ENCODE measurements around the gene ACTR5.

Gene ACTR5

DNA sequence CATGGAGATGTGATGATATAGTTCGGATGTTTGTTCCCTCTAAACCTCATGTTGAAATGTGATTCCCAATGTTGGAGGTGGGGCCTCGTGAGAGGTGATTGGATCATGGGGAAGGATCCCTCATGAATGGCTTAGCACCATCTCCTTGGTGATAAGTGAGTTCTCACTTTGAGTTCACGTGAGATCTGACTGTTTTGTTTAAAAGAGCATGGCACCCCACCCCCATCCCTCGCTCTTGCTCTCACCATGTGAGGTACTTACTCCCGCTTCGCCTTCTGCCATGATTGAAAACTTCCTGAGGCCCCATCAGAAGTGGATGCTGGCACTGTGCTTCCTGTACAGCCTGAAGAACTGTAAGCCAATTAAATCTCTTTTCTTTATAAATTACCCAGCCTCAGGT is 13.1 kb upstream of the ACTR5 start:
- Histone ChIP-seq H3K9me3 (no peaks in the 10 kb centered on the region), H3K27me3 (ENCODE audit: low read depth) (peaks cover 31% of the 10 kb centered on the region), H3K36me3 (replicated peaks) (no peaks in the 10 kb centered on the region), H3K4me1 (peaks cover 3% of the 10 kb centered on the region; the same call in 1 of the 2 replicates), H3K4me3 (no peak overlapping the region)
- DNase-seq (ENCODE audit: low spot score in 2 of 2): no peak
- in situ Hi-C loops (cut with MboI; ENCODE audit: low sequenced_read_pairs): no loop called here

DNA sequence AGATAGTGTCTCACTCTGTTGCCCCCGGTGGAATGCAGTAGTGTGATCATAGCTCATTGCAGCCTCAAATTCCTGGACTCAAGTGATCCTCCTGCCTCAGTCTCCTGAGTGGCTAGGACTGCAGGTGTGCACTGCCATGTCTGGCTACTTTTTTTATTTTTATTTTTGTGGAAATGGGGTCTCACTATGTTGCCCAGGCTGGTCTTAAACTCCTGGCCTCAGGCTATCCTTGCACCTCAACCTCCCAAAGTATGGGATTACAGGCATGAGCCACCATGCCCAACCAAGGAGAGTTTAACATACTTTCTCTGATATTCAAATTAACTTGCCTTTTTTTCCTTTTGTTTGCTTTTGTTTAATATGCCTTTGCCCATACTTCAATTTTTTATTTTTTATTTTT is 10.4 kb upstream of the ACTR5 start:
- peaks cover 39% of the 10 kb centered on the region for H3K27me3 ChIP-seq (ENCODE audit: low read depth)
- in situ Hi-C loops (cut with MboI; ENCODE audit: low sequenced_read_pairs): no loop called here
- no peaks in the 10 kb centered on the region for H3K9me3 ChIP-seq
- H3K4me1 ChIP-seq: no peaks in the 10 kb centered on the region
- H3K4me3 ChIP-seq: no peak overlapping the region
- H3K36me3 ChIP-seq (replicated peaks): no peaks in the 10 kb centered on the region
- DNase-seq (ENCODE audit: low spot score in 2 of 2): no peak

DNA sequence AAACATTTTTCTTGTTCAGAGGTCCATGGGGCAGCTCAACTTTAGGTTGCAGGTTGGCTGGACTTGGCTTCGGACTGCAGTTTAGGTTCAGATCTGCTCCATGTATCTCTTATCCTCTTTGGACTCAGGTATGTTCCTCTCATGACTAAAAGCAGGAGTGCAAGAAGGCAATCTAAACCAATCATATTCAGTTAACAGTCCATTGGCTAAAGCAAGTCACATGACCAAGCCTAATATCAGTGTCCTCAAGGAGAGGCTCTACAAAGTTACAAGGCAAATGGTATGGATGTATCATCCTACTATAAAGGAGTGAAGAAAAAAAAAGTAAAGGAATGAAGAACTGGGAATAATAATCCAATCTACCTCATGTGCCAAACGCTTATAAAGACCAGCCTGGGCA is 2.5 kb upstream of the ACTR5 start:
- Histone ChIP-seq H3K9me3 (peaks cover 3% of the 10 kb centered on the region; the same call in 1 of the 2 replicates), H3K4me1 (peaks cover 3% of the 10 kb centered on the region; the same call in 1 of the 2 replicates), H3K27me3 (ENCODE audit: low read depth) (peaks cover 10% of the 10 kb centered on the region), H3K36me3 (replicated peaks) (no peaks in the 10 kb centered on the region), H3K4me3 (no peak overlapping the region)
- in situ Hi-C loops (cut with MboI; ENCODE audit: low sequenced_read_pairs): no loop called here
- DNase-seq (ENCODE audit: low spot score in 2 of 2): no peak

DNA sequence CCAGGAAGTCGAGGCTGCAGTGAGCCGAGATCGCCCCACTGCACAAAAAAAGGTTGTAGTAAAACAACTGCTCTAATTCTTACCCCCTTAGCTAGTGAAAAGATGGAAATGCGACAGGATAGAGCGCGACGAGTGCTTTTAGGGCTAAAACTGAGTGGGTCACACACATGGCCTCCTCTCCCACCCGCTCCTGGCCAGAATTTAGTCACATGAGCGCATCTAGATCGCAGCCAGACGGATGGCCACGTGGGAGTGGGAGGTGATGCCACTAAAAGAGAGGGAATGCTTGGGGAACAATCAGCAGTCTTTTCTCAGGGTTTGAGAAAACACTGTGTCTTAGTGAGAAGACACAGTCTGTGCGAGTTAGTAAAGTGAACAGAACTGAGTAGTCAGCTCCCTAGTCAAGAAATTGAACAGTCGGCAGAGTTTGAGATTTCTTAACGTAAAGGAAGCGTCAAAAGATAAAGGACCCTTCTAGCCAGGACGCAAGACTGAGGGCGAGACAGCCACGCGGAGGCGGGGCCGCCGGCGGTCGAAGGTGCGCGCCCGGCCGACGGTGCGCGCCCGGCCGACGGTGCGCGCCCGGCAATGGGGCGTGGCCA is 664 bp upstream of the ACTR5 start:
- H3K27me3 ChIP-seq (ENCODE audit: low read depth): no peaks in the 10 kb centered on the region; the same call in 1 of the 2 replicates
- peaks cover 3% of the 10 kb centered on the region; the same call in 1 of the 2 replicates for H3K9me3 ChIP-seq
- in situ Hi-C loops (cut with MboI; ENCODE audit: low sequenced_read_pairs): no loop called here
- no peak for DNase-seq (ENCODE audit: low spot score in 2 of 2)
- H3K4me1 ChIP-seq: peaks cover 3% of the 10 kb centered on the region; the same call in 1 of the 2 replicates
- peak overlapping the region; percentile 64 for H3K4me3 ChIP-seq
- peaks cover 6% of the 10 kb centered on the region for H3K36me3 ChIP-seq (replicated peaks)

DNA sequence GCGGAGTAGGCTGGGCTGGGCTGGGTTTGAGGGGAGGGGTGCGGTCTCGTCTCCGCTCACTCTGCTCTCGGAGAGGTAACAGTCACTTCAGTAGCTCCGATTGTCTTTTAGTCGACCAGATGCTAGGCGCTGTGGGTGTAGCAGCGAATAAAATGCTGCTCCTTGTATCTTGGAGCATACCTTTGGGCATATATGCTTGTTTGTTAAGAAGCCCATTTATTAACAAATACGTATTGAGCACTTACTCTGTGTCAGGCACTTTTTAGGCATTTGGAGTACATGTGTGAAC is 545 bp downstream of the ACTR5 start:
- Histone ChIP-seq H3K36me3 (replicated peaks) (peaks cover 9% of the 10 kb centered on the region), H3K9me3 (peaks cover 3% of the 10 kb centered on the region; the same call in 1 of the 2 replicates), H3K27me3 (ENCODE audit: low read depth) (no peaks in the 10 kb centered on the region), H3K4me3 (peak overlapping the region; percentile 64), H3K4me1 (peaks cover 3% of the 10 kb centered on the region; the same call in 1 of the 2 replicates)
- in situ Hi-C loops (cut with MboI; ENCODE audit: low sequenced_read_pairs): no loop called here
- peak; percentile 20 to 52 for DNase-seq (ENCODE audit: low spot score in 2 of 2)

DNA sequence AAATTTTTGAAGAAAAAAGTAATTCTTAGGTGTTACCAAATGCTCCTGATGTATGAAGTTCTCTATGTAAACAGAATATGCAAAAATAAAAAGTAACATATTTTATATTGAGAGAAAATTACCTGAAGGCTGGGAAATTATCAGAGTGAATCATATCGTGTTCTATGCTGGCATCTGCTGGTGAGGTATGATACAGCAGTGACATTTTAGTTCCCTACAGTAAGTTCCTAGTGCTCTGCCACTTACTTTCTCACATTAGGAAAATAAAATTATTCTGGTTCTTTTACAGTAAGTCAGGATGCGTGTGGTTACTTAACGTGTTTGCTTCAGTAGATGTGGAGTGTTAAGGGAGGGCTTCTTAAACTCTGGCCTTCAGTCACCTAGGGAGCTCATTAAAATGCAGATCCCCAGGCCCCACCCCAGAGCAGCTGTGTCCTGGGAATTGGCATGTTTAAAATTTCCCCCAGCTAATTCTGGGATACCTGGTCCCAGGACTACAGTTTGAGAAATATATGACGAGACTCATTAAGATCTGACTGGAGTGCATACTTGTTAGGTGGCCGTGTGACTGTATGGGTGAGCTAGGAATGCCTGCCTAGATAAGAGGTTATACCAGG is 3.2 kb downstream of the ACTR5 start:
- Histone ChIP-seq H3K9me3 (peaks cover 3% of the 10 kb centered on the region; the same call in 1 of the 2 replicates), H3K4me1 (peaks cover 3% of the 10 kb centered on the region; the same call in 1 of the 2 replicates), H3K27me3 (ENCODE audit: low read depth) (no peaks in the 10 kb centered on the region), H3K4me3 (no peak overlapping the region), H3K36me3 (replicated peaks) (peaks cover 26% of the 10 kb centered on the region)
- in situ Hi-C loops (cut with MboI; ENCODE audit: low sequenced_read_pairs): no loop called here
- DNase-seq (ENCODE audit: low spot score in 2 of 2): peak in 1 of 2 experiments; percentile 52

DNA sequence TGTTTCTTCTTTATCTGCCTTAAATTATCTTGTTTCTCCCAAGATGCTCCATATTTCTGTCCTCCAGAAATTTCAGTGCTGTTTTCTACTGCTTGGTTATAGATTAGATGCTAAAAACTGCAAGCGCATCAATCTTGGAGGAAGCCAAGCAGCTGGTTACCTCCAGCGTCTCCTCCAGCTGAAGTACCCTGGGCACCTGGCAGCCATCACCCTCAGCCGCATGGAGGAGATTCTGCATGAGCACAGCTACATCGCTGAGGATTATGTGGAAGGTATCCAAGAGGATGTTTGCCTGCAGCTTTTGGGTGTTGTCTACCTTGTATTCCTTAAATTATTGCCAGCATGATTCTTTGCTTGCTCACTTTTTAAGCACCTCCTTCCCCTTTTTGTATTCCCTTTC is 3.8 kb downstream of the ACTR5 start:
- in situ Hi-C loops (cut with MboI; ENCODE audit: low sequenced_read_pairs): no loop called here
- no peaks in the 10 kb centered on the region for H3K27me3 ChIP-seq (ENCODE audit: low read depth)
- H3K4me3 ChIP-seq: no peak overlapping the region
- peaks cover 29% of the 10 kb centered on the region for H3K36me3 ChIP-seq (replicated peaks)
- no peak for DNase-seq (ENCODE audit: low spot score in 2 of 2)
- peaks cover 3% of the 10 kb centered on the region; the same call in 1 of the 2 replicates for H3K4me1 ChIP-seq
- H3K9me3 ChIP-seq: peaks cover 3% of the 10 kb centered on the region; the same call in 1 of the 2 replicates

DNA sequence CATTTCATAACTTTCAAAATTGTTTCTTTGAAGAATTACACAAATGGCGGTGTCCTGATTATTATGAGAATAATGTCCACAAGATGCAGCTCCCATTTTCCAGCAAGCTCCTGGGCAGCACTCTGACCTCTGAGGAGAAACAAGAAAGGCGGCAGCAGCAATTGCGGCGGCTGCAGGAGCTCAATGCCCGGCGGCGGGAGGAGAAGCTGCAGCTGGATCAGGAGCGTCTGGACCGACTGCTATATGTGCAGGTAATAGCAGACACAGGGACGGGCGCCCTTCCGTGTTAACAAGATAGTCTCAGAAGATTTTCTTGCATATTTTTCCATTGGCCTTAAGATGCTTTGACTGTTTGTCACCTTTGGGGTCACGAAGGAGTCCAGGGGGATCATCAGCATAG is 6.7 kb downstream of the ACTR5 start:
- DNase-seq (ENCODE audit: low spot score in 2 of 2): no peak
- H3K4me1 ChIP-seq: no peaks in the 10 kb centered on the region
- H3K27me3 ChIP-seq (ENCODE audit: low read depth): no peaks in the 10 kb centered on the region
- peaks cover 41% of the 10 kb centered on the region for H3K36me3 ChIP-seq (replicated peaks)
- H3K4me3 ChIP-seq: no peak overlapping the region
- no peaks in the 10 kb centered on the region for H3K9me3 ChIP-seq
- in situ Hi-C loops (cut with MboI; ENCODE audit: low sequenced_read_pairs): no loop called here

DNA sequence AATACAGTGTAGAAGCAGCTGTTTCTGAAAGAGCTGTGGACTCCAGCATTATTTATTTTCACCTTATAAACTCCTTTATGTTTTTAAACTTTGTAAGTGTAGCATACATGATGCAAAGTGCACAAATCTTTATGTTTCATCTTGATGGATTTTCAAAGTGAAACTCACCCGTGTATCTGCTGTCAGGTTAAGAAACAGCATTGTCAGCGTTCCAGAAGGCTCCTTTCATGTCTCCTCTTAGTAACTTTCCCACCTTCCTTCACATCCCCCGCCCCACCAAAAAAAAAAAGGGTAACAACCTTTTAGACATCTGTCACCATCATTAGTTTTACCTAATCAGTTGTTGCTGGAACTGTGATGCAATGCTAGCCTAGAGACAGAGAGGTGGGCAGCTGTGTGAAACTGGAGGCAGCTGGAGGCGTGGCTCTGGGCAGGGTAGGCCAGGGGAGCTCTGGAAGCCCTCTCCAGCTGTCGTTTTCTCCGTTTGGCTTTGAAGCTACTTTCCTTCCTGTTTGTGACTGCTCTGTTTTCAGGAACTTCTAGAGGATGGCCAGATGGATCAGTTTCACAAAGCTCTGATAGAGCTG is 7.2 kb downstream of the ACTR5 start:
- Histone ChIP-seq H3K9me3 (no peaks in the 10 kb centered on the region), H3K4me1 (no peaks in the 10 kb centered on the region), H3K27me3 (ENCODE audit: low read depth) (no peaks in the 10 kb centered on the region), H3K36me3 (replicated peaks) (peaks cover 41% of the 10 kb centered on the region), H3K4me3 (no peak overlapping the region)
- DNase-seq (ENCODE audit: low spot score in 2 of 2): no peak
- in situ Hi-C loops (cut with MboI; ENCODE audit: low sequenced_read_pairs): no loop called here

DNA sequence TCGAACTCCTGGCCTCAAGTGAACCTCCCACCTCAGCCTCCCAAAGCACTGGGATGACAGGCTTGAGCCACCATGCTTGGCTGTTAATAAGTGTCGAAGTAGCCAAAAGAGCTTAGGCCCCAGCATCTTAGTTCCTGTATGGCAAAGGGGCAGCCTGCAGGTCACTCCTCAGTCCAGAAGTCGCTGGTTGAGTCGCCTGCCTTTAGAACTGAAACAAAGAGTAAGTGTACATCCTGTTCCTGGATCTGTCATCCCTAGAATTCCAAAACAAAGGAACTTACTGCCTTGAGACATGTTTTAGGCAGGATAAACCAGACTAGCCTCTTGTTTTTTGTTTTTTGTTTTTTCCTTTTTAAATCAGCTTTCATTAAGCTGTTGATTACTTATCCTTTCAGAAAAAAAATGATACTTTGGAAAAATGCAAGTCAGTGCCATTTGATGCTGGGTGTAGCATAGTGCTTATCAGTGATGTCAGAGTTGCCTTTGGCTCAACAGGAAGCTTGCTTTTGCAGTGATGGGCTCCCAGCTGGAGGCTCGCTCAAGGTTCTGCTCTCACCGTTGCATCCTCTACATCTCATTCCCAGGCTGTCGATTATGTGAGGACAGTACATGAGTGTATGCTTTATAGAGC is 9.0 kb downstream of the ACTR5 start:
- Histone ChIP-seq H3K4me1 (no peaks in the 10 kb centered on the region), H3K4me3 (no peak overlapping the region), H3K36me3 (replicated peaks) (peaks cover 41% of the 10 kb centered on the region), H3K27me3 (ENCODE audit: low read depth) (no peaks in the 10 kb centered on the region), H3K9me3 (no peaks in the 10 kb centered on the region)
- in situ Hi-C loops (cut with MboI; ENCODE audit: low sequenced_read_pairs): no loop called here
- DNase-seq (ENCODE audit: low spot score in 2 of 2): no peak

DNA sequence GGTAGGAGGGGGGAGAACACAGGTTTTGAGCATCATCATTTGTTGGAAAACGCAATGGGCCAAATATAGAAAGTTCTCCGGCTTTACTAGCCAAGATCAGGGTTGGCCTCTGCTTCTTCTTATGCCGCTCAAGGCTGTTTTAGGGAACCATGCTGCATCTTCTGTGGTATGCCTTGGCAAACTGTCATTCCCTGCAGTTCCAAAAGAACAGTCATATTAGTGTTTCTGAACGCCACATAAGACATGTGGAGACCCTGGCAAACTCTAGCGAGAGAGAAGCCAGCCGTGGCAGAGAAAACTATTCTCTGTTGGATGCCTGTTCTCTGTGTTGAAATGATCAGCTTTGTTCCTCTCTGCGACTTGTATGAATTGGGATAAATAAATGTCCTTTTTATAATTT is 10.8 kb downstream of the ACTR5 start:
- in situ Hi-C loops (cut with MboI; ENCODE audit: low sequenced_read_pairs): no loop called here
- no peaks in the 10 kb centered on the region for H3K27me3 ChIP-seq (ENCODE audit: low read depth)
- peaks cover 42% of the 10 kb centered on the region for H3K36me3 ChIP-seq (replicated peaks)
- H3K4me1 ChIP-seq: no peaks in the 10 kb centered on the region
- DNase-seq (ENCODE audit: low spot score in 2 of 2): no peak
- no peak overlapping the region for H3K4me3 ChIP-seq
- no peaks in the 10 kb centered on the region for H3K9me3 ChIP-seq

DNA sequence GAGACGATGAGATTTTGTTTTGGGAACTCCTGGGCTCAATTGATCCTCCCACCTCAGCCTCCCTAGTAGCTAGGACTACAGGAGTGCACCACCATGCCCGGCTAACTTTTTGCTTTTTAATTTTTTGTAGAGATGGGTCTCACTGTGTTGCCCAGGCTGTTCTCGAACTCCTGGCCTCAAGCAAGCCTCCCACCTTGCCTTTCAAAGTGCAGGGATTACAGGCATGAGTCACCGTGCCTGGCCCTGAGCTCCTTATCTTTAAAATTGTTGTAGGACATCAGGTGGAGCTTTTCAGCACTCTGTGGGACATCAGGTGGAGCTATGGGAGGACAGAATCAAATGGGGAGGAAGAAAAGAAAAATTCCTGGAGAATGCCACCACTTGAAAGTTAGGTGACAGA is 12.7 kb downstream of the ACTR5 start:
- H3K4me1 ChIP-seq: no peaks in the 10 kb centered on the region
- DNase-seq (ENCODE audit: low spot score in 2 of 2): no peak
- peaks cover 34% of the 10 kb centered on the region for H3K36me3 ChIP-seq (replicated peaks)
- no peak overlapping the region for H3K4me3 ChIP-seq
- H3K9me3 ChIP-seq: no peaks in the 10 kb centered on the region
- no peaks in the 10 kb centered on the region for H3K27me3 ChIP-seq (ENCODE audit: low read depth)
- in situ Hi-C loops (cut with MboI; ENCODE audit: low sequenced_read_pairs): no loop called here

DNA sequence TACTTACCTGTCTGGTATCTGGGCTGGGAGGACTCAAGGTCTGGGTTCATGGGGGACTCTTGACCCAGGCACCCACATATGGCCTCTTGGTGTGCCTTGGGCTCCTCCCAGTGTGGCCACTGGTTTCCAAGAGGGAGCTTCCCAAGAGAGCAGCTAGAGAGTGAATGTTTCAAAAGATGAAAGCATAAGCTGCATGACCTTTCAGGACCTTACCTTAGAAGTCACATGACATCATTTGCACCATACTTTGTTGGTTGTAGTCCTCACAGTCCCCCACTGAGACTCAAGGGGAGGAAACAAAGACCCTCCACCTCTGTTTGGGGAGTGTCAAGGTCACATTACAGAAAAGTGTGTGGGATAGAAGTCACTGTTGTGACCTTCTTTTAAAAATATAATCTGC is 13.9 kb downstream of the ACTR5 start:
- Histone ChIP-seq H3K36me3 (replicated peaks) (peaks cover 32% of the 10 kb centered on the region), H3K4me3 (no peak overlapping the region), H3K4me1 (no peaks in the 10 kb centered on the region), H3K27me3 (ENCODE audit: low read depth) (no peaks in the 10 kb centered on the region), H3K9me3 (no peaks in the 10 kb centered on the region)
- in situ Hi-C loops (cut with MboI; ENCODE audit: low sequenced_read_pairs): no loop called here
- no peak for DNase-seq (ENCODE audit: low spot score in 2 of 2)

DNA sequence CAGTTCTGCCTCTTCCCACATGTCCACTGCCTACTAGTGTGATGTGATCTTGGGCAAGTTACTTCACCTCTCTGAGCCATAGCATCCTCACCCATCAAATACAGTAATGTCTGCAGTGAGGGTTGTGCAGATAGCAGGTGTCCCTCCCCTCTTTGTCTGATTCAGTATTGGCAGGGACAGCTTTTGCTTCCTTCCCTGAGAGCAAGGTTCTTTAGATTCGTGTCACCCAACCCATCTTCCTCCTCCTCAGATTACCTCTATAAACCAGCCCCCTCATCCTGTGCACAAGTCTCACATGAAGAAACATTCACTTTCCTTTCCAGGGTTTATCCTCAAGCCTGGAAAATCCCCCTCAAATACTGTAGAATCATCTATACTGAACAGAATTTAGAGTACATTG is 15.4 kb downstream of the ACTR5 start:
- in situ Hi-C loops (cut with MboI; ENCODE audit: low sequenced_read_pairs): no loop called here
- Histone ChIP-seq H3K4me1 (no peaks in the 10 kb centered on the region), H3K36me3 (replicated peaks) (peaks cover 33% of the 10 kb centered on the region), H3K27me3 (ENCODE audit: low read depth) (no peaks in the 10 kb centered on the region), H3K4me3 (no peak overlapping the region), H3K9me3 (no peaks in the 10 kb centered on the region)
- DNase-seq (ENCODE audit: low spot score in 2 of 2): no peak

All from HAP-1 (cell line).